Natural killer cell (primary cell): ENCODE data around the gene PRKAG1. TPM values are rescaled to one million over a fixed set of nuclear protein-coding genes. Genes with fewer than 3 reads are reported as not detected.

Source experiments
- ATAC-seq, 3 donors: fragments of 150-1000 bp in 2 of 3; fragments of 200-7000 bp in 1 of 3; cut with Tn5 transposase; 1 replicate in 1 of 3; 2 replicates in 2 of 3; pipeline ENCODE4 v1.10.0; 2021; ENCODE audit warnings: mild to moderate bottlenecking in 2 of 3, moderate library complexity in 2 of 3
- DNase-seq, 2 donors: peaks; one replicate each; pipeline versions ENCODE4 v3.0.0 to v3.0.0-alpha.2; 2013 to 2021; ENCODE audit warnings: mixed read lengths in 1 of 2
- H3K27ac ChIP-seq: one replicate; pipeline ENCODE4 v1.5.1; 2013; ENCODE audit warnings: mild to moderate bottlenecking, low read length
- H3K27me3 ChIP-seq: one replicate; pipeline ENCODE4 v1.6.1; 2013; ENCODE audit warnings: low read length; ENCODE audit not compliant: control insufficient read depth, insufficient read depth
- H3K36me3 ChIP-seq: one replicate; pipeline ENCODE4 v1.6.1; 2013; ENCODE audit warnings: low read length; ENCODE audit not compliant: control insufficient read depth, insufficient read depth
- H3K4me1 ChIP-seq: one replicate; pipeline ENCODE4 v1.6.1; 2013; ENCODE audit warnings: low read length; ENCODE audit not compliant: control insufficient read depth, insufficient read depth
- H3K4me3 ChIP-seq: one replicate; pipeline ENCODE4 v1.5.1; 2013; ENCODE audit warnings: low read length
- H3K9me3 ChIP-seq: one replicate; pipeline ENCODE4 v1.6.1; 2013; ENCODE audit warnings: low read length; ENCODE audit not compliant: control insufficient read depth, insufficient read depth
- H3K27ac Mint-ChIP-seq, 2 donors: one replicate each; pipeline ENCODE4 v1.8.0; 2022; ENCODE audit warnings: mild to moderate bottlenecking in 2 of 2, mixed read lengths in 2 of 2, moderate library complexity in 1 of 2
- H3K27me3 Mint-ChIP-seq, 2 donors: one replicate each; pipeline ENCODE4 v1.8.0; 2022; ENCODE audit warnings: low read depth in 2 of 2, mixed read lengths in 2 of 2
- H3K36me3 Mint-ChIP-seq: one replicate; pipeline ENCODE4 v1.8.0; 2022; ENCODE audit warnings: mixed read lengths
- H3K4me1 Mint-ChIP-seq, 2 donors: one replicate each; pipeline ENCODE4 v1.8.0; 2022; ENCODE audit warnings: mixed read lengths in 2 of 2
- H3K4me3 Mint-ChIP-seq: one replicate; pipeline ENCODE4 v1.8.0; 2022; ENCODE audit warnings: mild to moderate bottlenecking, moderate library complexity, mixed read lengths
- H3K9me3 Mint-ChIP-seq, 2 donors: one replicate each; pipeline ENCODE4 v1.8.0; 2022; ENCODE audit warnings: mixed read lengths in 2 of 2
- CTCF ChIP-seq: fragments of 200-600 bp; IDR thresholded peaks from one replicate; pipeline ENCODE4 v1.8.0; 2022; ENCODE audit warnings: antibody characterized with exemption
- WGBS: methylation state at CpG from one replicate; pipeline ENCODE4 v1.1.7; 2013; ENCODE audit warnings: missing lambda C conversion rate; ENCODE audit not compliant: insufficient coverage; 5-methylcytosine and 5-hydroxymethylcytosine counted together
- intact Hi-C: fragments of 100-400 bp; cut with micrococcal nuclease; formaldehyde crosslinking; loops from one replicate; pipeline ENCODE4 v1.14.2; 2022
- total RNA-seq, 4 donors: library from RNA; stranded (reverse); fragments of 120-200 nt in 1 of 4; gene quantifications; one replicate each; pipeline versions ENCODE4 v1.2.3 to v1.2.4, GENCODE V29; 2013 to 2022

Gene PRKAG1
- total RNA-seq, 3 donors from 2014 or later (not counting 1 experiment from before 2014, with no cell fraction given) = 76.4 to 100 (median 81.1) TPM

- H3K36me3 ChIP-seq = peaks cover 62% of the 10 kb centered on the region
- TF ChIP-seq CTCF = no peak
- 100% methylated on average over 4 of the region's 5 CpGs for WGBS
- peaks cover 52 to 74% of the 10 kb centered on the region in 2 donors for H3K4me1 Mint-ChIP-seq
- no peaks in the 10 kb centered on the region for H3K27me3 Mint-ChIP-seq
- H3K27ac Mint-ChIP-seq = peak overlapping the region in 1 of 2 donors; percentile 85
- intact Hi-C loops = no loop called here
- ATAC-seq (no peak), DNase-seq (no peak)
- H3K27ac ChIP-seq = no peak overlapping the region
- H3K4me3 Mint-ChIP-seq = no peak overlapping the region
- no peaks in the 10 kb centered on the region for H3K27me3 ChIP-seq
- H3K4me1 ChIP-seq = peaks cover 42% of the 10 kb centered on the region
- H3K9me3 Mint-ChIP-seq = no peaks in the 10 kb centered on the region
- no peaks in the 10 kb centered on the region for H3K9me3 ChIP-seq
- H3K4me3 ChIP-seq = no peak overlapping the region
- H3K36me3 Mint-ChIP-seq = peaks cover 8% of the 10 kb centered on the region
These were observed 35.5 kb upstream of the PRKAG1 start for GRCh38 chr12:49054096-49054495.

GRCh38 chr12:49052451-49053208 lies 34.1 kb upstream of the PRKAG1 start:
- peaks cover 15% of the 10 kb centered on the region for H3K36me3 Mint-ChIP-seq
- Histone ChIP-seq H3K4me1 (peaks cover 27% of the 10 kb centered on the region), H3K4me3 (no peak overlapping the region), H3K27ac (no peak overlapping the region), H3K27me3 (no peaks in the 10 kb centered on the region), H3K36me3 (peaks cover 77% of the 10 kb centered on the region), H3K9me3 (no peaks in the 10 kb centered on the region)
- intact Hi-C loops = no loop called here
- no peaks in the 10 kb centered on the region for H3K9me3 Mint-ChIP-seq
- H3K27ac Mint-ChIP-seq = peak overlapping the region; percentile 48 to 57
- H3K4me3 Mint-ChIP-seq = no peak overlapping the region
- ATAC-seq (no peak), DNase-seq (no peak)
- H3K27me3 Mint-ChIP-seq = no peaks in the 10 kb centered on the region
- no peak for TF ChIP-seq CTCF
- peaks cover 37 to 59% of the 10 kb centered on the region in 2 donors for H3K4me1 Mint-ChIP-seq
- 96% methylated on average over 16 of the region's 16 CpGs for WGBS

GRCh38 chr12:49051777-49052438 lies 33.3 kb upstream of the PRKAG1 start:
- no peaks in the 10 kb centered on the region for H3K9me3 ChIP-seq
- H3K9me3 Mint-ChIP-seq = no peaks in the 10 kb centered on the region
- H3K4me3 Mint-ChIP-seq = no peak overlapping the region
- H3K4me3 ChIP-seq = no peak overlapping the region
- H3K4me1 ChIP-seq = peaks cover 20% of the 10 kb centered on the region
- 89% methylated on average over 20 of the region's 20 CpGs for WGBS
- H3K36me3 Mint-ChIP-seq = peaks cover 15% of the 10 kb centered on the region
- intact Hi-C loops = no loop called here
- ATAC-seq (no peak), DNase-seq (no peak)
- H3K27ac Mint-ChIP-seq = peak overlapping the region; percentile 48 to 57
- TF ChIP-seq CTCF = no peak
- peaks cover 30 to 52% of the 10 kb centered on the region in 2 donors for H3K4me1 Mint-ChIP-seq
- no peaks in the 10 kb centered on the region for H3K27me3 Mint-ChIP-seq
- H3K27me3 ChIP-seq = no peaks in the 10 kb centered on the region
- H3K36me3 ChIP-seq = peaks cover 83% of the 10 kb centered on the region
- no peak overlapping the region for H3K27ac ChIP-seq
